ENCODE results near the gene NDST3.
"Not testable (repeated sequence)": the region's sequence is repeated elsewhere in the genome, so short reads cannot be mapped to it uniquely, and the experiment has no call there.

The NDST3 gene

GRCh38 chr4:118284169-118284568 lies 249.9 kb downstream of the NDST3 start:
- no peak overlapping the region for H3K27ac ChIP-seq (ENCODE audit: low read depth, low read length)
- no peak overlapping the region for H3K4me3 ChIP-seq (ENCODE audit: low read depth, low read length)

DNA sequence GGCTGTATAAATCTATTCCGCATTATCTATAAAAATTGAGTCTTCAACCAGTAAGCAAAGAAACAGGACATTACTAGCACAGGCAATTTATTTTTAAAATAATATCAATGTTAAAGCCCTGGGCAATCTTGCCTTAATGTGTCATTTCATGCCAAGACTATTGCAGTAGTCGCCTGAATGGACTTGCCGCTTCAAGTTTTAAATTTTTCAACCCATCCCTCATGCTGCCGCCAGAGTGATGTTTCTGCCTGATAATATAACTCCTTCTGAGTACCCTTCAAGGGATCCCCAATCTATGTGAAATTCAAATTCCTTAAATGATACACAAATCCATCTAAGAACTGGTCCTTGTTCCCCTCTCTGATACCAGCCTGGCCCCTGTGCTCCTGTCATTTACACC lies 251.6 kb downstream of the NDST3 start:
- peaks cover 3% of the 10 kb centered on the region; the same call in 1 of the 2 replicates for H3K4me1 ChIP-seq (ENCODE audit: control insufficient read depth, insufficient read depth, low read length)
- H3K4me3 ChIP-seq (ENCODE audit: low read depth, low read length) = no peak overlapping the region

More at GRCh38 chr4:118284169-118284568, 249.9 kb downstream of the NDST3 start:
- Histone ChIP-seq H3K9ac (ENCODE audit: low read depth, low read length) (no peak overlapping the region), H3K4me1 (ENCODE audit: control insufficient read depth, insufficient read depth, low read length) (peaks cover 15% of the 10 kb centered on the region), H3K27me3 (ENCODE audit: control insufficient read depth, insufficient read depth, low read length) (no peaks in the 10 kb centered on the region), H3K36me3 (ENCODE audit: control insufficient read depth, insufficient read depth, low read length) (peaks cover 25% of the 10 kb centered on the region), H3K9me3 (ENCODE audit: control insufficient read depth, insufficient read depth, low read length) (no peaks in the 10 kb centered on the region)

GRCh38 chr4:118286685-118287084 lies 252.4 kb downstream of the NDST3 start:
- no peak overlapping the region for H3K27ac ChIP-seq (ENCODE audit: low read depth, low read length)
- no peaks in the 10 kb centered on the region; the same call in 1 of the 2 replicates for H3K4me1 ChIP-seq (ENCODE audit: control insufficient read depth, insufficient read depth, low read length)
- no peaks in the 10 kb centered on the region for H3K36me3 ChIP-seq (ENCODE audit: control insufficient read depth, insufficient read depth, low read length)
- H3K27me3 ChIP-seq (ENCODE audit: control insufficient read depth, insufficient read depth, low read length) = no peaks in the 10 kb centered on the region
- H3K9ac ChIP-seq (ENCODE audit: low read depth, low read length) = no peak overlapping the region
- no peaks in the 10 kb centered on the region for H3K9me3 ChIP-seq (ENCODE audit: control insufficient read depth, insufficient read depth, low read length)
- no peak overlapping the region for H3K4me3 ChIP-seq (ENCODE audit: low read depth, low read length)

More for the DNA sequence above, 251.6 kb downstream of the NDST3 start:
- H3K27ac ChIP-seq (ENCODE audit: low read depth, low read length) = no peak overlapping the region
- H3K9me3 ChIP-seq (ENCODE audit: control insufficient read depth, insufficient read depth, low read length) = no peaks in the 10 kb centered on the region
- no peaks in the 10 kb centered on the region for H3K27me3 ChIP-seq (ENCODE audit: control insufficient read depth, insufficient read depth, low read length)
- H3K36me3 ChIP-seq (ENCODE audit: control insufficient read depth, insufficient read depth, low read length) = peaks cover 7% of the 10 kb centered on the region
- no peak overlapping the region for H3K9ac ChIP-seq (ENCODE audit: low read depth, low read length)

GRCh38 chr4:118287711-118288451 lies 253.6 kb downstream of the NDST3 start:
- H3K4me1 ChIP-seq (ENCODE audit: control insufficient read depth, insufficient read depth, low read length) = no peaks in the 10 kb centered on the region; the same call in 1 of the 2 replicates
- no peaks in the 10 kb centered on the region for H3K9me3 ChIP-seq (ENCODE audit: control insufficient read depth, insufficient read depth, low read length)
- no peak overlapping the region for H3K9ac ChIP-seq (ENCODE audit: low read depth, low read length)
- no peaks in the 10 kb centered on the region for H3K36me3 ChIP-seq (ENCODE audit: control insufficient read depth, insufficient read depth, low read length)
- no peak overlapping the region for H3K27ac ChIP-seq (ENCODE audit: low read depth, low read length)
- H3K27me3 ChIP-seq (ENCODE audit: control insufficient read depth, insufficient read depth, low read length) = no peaks in the 10 kb centered on the region
- H3K4me3 ChIP-seq (ENCODE audit: low read depth, low read length) = no peak overlapping the region

GRCh38 chr4:118289794-118290193 lies 255.5 kb downstream of the NDST3 start:
- Histone ChIP-seq H3K4me3 (ENCODE audit: low read depth, low read length) (no peak overlapping the region), H3K27me3 (ENCODE audit: control insufficient read depth, insufficient read depth, low read length) (no peaks in the 10 kb centered on the region), H3K9ac (ENCODE audit: low read depth, low read length) (no peak overlapping the region), H3K27ac (ENCODE audit: low read depth, low read length) (no peak overlapping the region), H3K4me1 (ENCODE audit: control insufficient read depth, insufficient read depth, low read length) (no peaks in the 10 kb centered on the region; the same call in 1 of the 2 replicates), H3K9me3 (ENCODE audit: control insufficient read depth, insufficient read depth, low read length) (no peaks in the 10 kb centered on the region), H3K36me3 (ENCODE audit: control insufficient read depth, insufficient read depth, low read length) (no peaks in the 10 kb centered on the region)

GRCh38 chr4:118290951-118291350 lies 256.7 kb downstream of the NDST3 start:
- H3K9me3 ChIP-seq (ENCODE audit: control insufficient read depth, insufficient read depth, low read length) = no peaks in the 10 kb centered on the region
- H3K9ac ChIP-seq (ENCODE audit: low read depth, low read length) = no peak overlapping the region
- H3K4me3 ChIP-seq (ENCODE audit: low read depth, low read length) = no peak overlapping the region
- no peak overlapping the region for H3K27ac ChIP-seq (ENCODE audit: low read depth, low read length)
- no peaks in the 10 kb centered on the region; the same call in 1 of the 2 replicates for H3K4me1 ChIP-seq (ENCODE audit: control insufficient read depth, insufficient read depth, low read length)
- H3K36me3 ChIP-seq (ENCODE audit: control insufficient read depth, insufficient read depth, low read length) = no peaks in the 10 kb centered on the region
- no peaks in the 10 kb centered on the region for H3K27me3 ChIP-seq (ENCODE audit: control insufficient read depth, insufficient read depth, low read length)

DNA sequence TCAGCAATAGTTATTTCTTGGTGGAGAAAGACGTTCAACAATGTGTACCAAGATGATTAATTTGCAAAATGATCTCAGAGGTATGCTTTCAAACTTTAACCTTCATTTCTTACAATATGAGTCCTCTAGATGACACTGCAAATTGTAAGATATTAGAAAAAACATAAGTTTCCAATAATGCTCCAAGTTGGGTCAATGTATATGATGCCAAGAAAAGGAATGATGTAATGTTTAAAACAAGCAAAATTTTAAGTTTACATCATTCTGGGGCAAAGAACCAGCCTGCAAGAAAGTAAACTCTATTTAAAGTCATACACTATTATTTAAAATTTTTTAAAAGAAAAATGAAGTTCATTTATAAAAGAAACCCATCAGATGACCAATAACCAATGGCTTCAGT lies 262.4 kb downstream of the NDST3 start:
- H3K27ac ChIP-seq (ENCODE audit: low read depth, low read length) = no peak overlapping the region
- H3K27me3 ChIP-seq (ENCODE audit: control insufficient read depth, insufficient read depth, low read length) = no peaks in the 10 kb centered on the region
- no peak overlapping the region for H3K4me3 ChIP-seq (ENCODE audit: low read depth, low read length)
- H3K9me3 ChIP-seq (ENCODE audit: control insufficient read depth, insufficient read depth, low read length) = no peaks in the 10 kb centered on the region
- no peaks in the 10 kb centered on the region for H3K36me3 ChIP-seq (ENCODE audit: control insufficient read depth, insufficient read depth, low read length)
- no peak overlapping the region for H3K9ac ChIP-seq (ENCODE audit: low read depth, low read length)
- no peaks in the 10 kb centered on the region for H3K4me1 ChIP-seq (ENCODE audit: control insufficient read depth, insufficient read depth, low read length)

GRCh38 chr4:118299619-118300018 lies 265.3 kb downstream of the NDST3 start:
- not testable (repeated sequence) for H3K27ac ChIP-seq (ENCODE audit: low read depth, low read length); H3K4me3 ChIP-seq (ENCODE audit: low read depth, low read length); H3K36me3 ChIP-seq (ENCODE audit: control insufficient read depth, insufficient read depth, low read length); H3K9ac ChIP-seq (ENCODE audit: low read depth, low read length); H3K9me3 ChIP-seq (ENCODE audit: control insufficient read depth, insufficient read depth, low read length); H3K27me3 ChIP-seq (ENCODE audit: control insufficient read depth, insufficient read depth, low read length); H3K4me1 ChIP-seq (ENCODE audit: control insufficient read depth, insufficient read depth, low read length)

- no peak overlapping the region for H3K27ac ChIP-seq (ENCODE audit: low read depth, low read length)
- H3K27me3 ChIP-seq (ENCODE audit: control insufficient read depth, insufficient read depth, low read length) = no peaks in the 10 kb centered on the region
- H3K4me3 ChIP-seq (ENCODE audit: low read depth, low read length) = 0 out of 2 replicates have a peak overlapping the region, but pooled peaks have one; percentile 8
- no peak overlapping the region for H3K9ac ChIP-seq (ENCODE audit: low read depth, low read length)
- H3K9me3 ChIP-seq (ENCODE audit: control insufficient read depth, insufficient read depth, low read length) = no peaks in the 10 kb centered on the region
- no peaks in the 10 kb centered on the region for H3K36me3 ChIP-seq (ENCODE audit: control insufficient read depth, insufficient read depth, low read length)
- peaks cover 18% of the 10 kb centered on the region for H3K4me1 ChIP-seq (ENCODE audit: control insufficient read depth, insufficient read depth, low read length)
Measured at GRCh38 chr4:118307643-118308042, 273.4 kb downstream of the NDST3 start.
